Hepatocyte (in vitro differentiated cells): ENCODE results near the gene PTCD3.

Source experiments
- CTCF ChIP-seq: fragments of 200-600 bp; sonication (generic); IDR thresholded peaks from 2 replicates; pipeline ENCODE4 v1.5.1; 2016; ENCODE audit warnings: antibody characterized with exemption, mild to moderate bottlenecking; ENCODE audit not compliant: poor library complexity
- EZH2 ChIP-seq: fragments of 200-600 bp; sonication (generic); IDR thresholded peaks from 2 replicates; pipeline ENCODE4 v1.6.1; 2016; ENCODE audit warnings: antibody characterized with exemption, mild to moderate bottlenecking, borderline replicate concordance
- EZH2phosphoT487 ChIP-seq: fragments of 200-600 bp; sonication (generic); IDR thresholded peaks from one replicate; pipeline ENCODE4 v1.6.1; 2018; ENCODE audit warnings: antibody characterized with exemption, mild to moderate bottlenecking, low read depth, moderate library complexity; ENCODE audit not compliant: unreplicated experiment, severe bottlenecking

DNA sequence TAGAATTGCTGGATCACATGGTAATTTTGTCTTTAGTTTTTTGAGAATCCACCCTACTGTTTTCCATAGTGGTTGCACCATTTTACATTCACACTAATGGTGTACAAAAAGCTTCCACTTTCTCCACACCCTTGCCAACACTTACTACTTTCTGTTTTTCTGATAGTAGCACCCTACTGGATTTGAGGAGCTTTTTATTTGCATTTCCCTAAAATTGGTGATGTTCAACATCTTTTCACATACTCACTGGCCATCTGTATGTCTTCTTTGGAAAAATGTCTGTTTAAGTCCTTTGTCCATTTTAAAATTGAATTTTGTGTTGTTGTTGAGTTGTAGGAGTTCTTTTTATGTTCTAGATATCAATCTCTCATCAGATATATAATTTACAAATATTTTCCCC is 3.9 kb upstream of the PTCD3 start:
- no peak for TF ChIP-seq CTCF
- no peak for TF ChIP-seq EZH2
- no peak for TF ChIP-seq EZH2phosphoT487
